ENCODE data around the gene AQP10.
A peak's percentile ranks its signal among the peaks of the same experiment; 100 is the strongest.
"Not testable (repeated sequence)": the region's sequence is repeated elsewhere in the genome, so short reads cannot be mapped to it uniquely, and the experiment has no call there.

AQP10 gene

GRCh38 chr1:154320882-154321608 is at the start of gene AQP10:
Gene AQP10 (plus strand): TSS chr1:154321093. CDS start chr1:154321156, 63 bp downstream.
- DNase-seq (ENCODE audit: low read depth): no peak

- peak; percentile 94 for DNase-seq (ENCODE audit: low read depth)
These were observed 48.5 kb upstream of the AQP10 start, which contains the start of gene HAX1 for GRCh38 chr1:154272217-154272998. Gene HAX1 (plus strand): TSS chr1:154272629. CDS start chr1:154272724, 95 bp downstream.

GRCh38 chr1:154272999-154273563 is 47.8 kb upstream of the AQP10 start:
- no peak for DNase-seq (ENCODE audit: low read depth)

- DNase-seq (ENCODE audit: low read depth): no peak
These were observed 44.1 kb upstream of the AQP10 start for GRCh38 chr1:154276797-154277196.

- DNase-seq (ENCODE audit: low read depth): not testable (repeated sequence)
These were observed 33.3 kb upstream of the AQP10 start for GRCh38 chr1:154287591-154287990.

- no peak for DNase-seq (ENCODE audit: low read depth)
These were observed 32.2 kb upstream of the AQP10 start for GRCh38 chr1:154288661-154289060.

GRCh38 chr1:154290921-154291320 is 30.0 kb upstream of the AQP10 start:
- no peak for DNase-seq (ENCODE audit: low read depth)

GRCh38 chr1:154295408-154296235 is 25.3 kb upstream of the AQP10 start:
- no peak for DNase-seq (ENCODE audit: low read depth)

- DNase-seq (ENCODE audit: low read depth): no peak
These were observed 19.3 kb upstream of the AQP10 start for GRCh38 chr1:154301582-154301981.

GRCh38 chr1:154304664-154305337 is 16.1 kb upstream of the AQP10 start:
- no peak for DNase-seq (ENCODE audit: low read depth)

- no peak for DNase-seq (ENCODE audit: low read depth)
These were observed 14.7 kb upstream of the AQP10 start for GRCh38 chr1:154306151-154306550.

- not testable (repeated sequence) for DNase-seq (ENCODE audit: low read depth)
These were observed 13.1 kb upstream of the AQP10 start for GRCh38 chr1:154307670-154308270.

GRCh38 chr1:154309136-154309535 is 11.8 kb upstream of the AQP10 start:
- DNase-seq (ENCODE audit: low read depth): not testable (repeated sequence)

GRCh38 chr1:154312229-154313065 is 8.4 kb upstream of the AQP10 start:
- not testable (repeated sequence) for DNase-seq (ENCODE audit: low read depth)

GRCh38 chr1:154313066-154313356 is 7.9 kb upstream of the AQP10 start:
- DNase-seq (ENCODE audit: low read depth): no peak

GRCh38 chr1:154314226-154314625 is 6.7 kb upstream of the AQP10 start:
- DNase-seq (ENCODE audit: low read depth): not testable (repeated sequence)

GRCh38 chr1:154316704-154317103 is 4.2 kb upstream of the AQP10 start:
- DNase-seq (ENCODE audit: low read depth): no peak

GRCh38 chr1:154318386-154318785 is 2.5 kb upstream of the AQP10 start:
- no peak for DNase-seq (ENCODE audit: low read depth)

- DNase-seq (ENCODE audit: low read depth): not testable (repeated sequence)
These were observed 679 bp downstream of the AQP10 start for GRCh38 chr1:154321609-154321934.

- no peak for DNase-seq (ENCODE audit: low read depth)
These were observed 2.6 kb downstream of the AQP10 start for GRCh38 chr1:154323493-154323892.
